Measurements from ENCODE around the gene KIF5C.

DNA sequence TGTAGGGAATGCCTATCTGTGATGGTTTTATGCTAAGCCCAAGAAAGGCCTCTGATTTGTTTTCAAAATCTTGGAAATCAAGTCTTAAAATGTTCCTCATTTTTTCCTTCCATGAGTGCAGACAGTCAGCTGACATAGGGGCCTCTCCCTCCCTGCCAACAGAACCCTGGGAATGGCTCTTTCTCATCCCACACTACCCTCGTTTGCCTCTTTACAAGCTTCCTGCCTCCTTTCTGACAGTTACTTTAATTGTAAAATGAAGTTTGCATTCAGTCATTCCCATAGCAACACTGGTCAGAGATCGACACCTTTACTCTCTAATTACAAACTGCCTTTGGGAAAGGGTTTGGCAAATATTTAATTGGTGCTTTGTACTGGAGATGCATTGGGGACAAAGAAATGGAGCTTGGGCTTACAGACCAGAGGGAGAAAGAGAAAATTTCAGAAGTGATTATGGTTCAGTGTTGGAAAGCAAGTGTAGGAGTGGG, 25.4 kb downstream of the KIF5C start:
- TF ChIP-seq, protein P1, sequence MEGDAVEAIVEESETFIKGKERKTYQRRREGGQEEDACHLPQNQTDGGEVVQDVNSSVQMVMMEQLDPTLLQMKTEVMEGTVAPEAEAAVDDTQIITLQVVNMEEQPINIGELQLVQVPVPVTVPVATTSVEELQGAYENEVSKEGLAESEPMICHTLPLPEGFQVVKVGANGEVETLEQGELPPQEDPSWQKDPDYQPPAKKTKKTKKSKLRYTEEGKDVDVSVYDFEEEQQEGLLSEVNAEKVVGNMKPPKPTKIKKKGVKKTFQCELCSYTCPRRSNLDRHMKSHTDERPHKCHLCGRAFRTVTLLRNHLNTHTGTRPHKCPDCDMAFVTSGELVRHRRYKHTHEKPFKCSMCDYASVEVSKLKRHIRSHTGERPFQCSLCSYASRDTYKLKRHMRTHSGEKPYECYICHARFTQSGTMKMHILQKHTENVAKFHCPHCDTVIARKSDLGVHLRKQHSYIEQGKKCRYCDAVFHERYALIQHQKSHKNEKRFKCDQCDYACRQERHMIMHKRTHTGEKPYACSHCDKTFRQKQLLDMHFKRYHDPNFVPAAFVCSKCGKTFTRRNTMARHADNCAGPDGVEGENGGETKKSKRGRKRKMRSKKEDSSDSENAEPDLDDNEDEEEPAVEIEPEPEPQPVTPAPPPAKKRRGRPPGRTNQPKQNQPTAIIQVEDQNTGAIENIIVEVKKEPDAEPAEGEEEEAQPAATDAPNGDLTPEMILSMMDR (optimal IDR thresholded peaks at IDR 0.05 in 1 of 3, IDR thresholded peaks at IDR 0.05 in 1 of 3, conservative IDR thresholded peaks at IDR 0.05 in 1 of 3; ENCODE audit: extremely low read depth in 1 of 3, insufficient read depth in 2 of 3, low read length in 3 of 3), result no peak
- TF ChIP-seq EZH2 (IDR thresholded peaks at IDR 0.05; ENCODE audit: low read length), result no peak
